Testis (tissue), 3 donors: ENCODE results near the gene CFAP221. TPM values are rescaled to one million over a fixed set of nuclear protein-coding genes. Genes with fewer than 3 reads are reported as not detected.

Source experiments
- DNase-seq: peaks from one replicate; pipeline ENCODE4 v3.0.0-alpha.2; 2019
- H3K27ac ChIP-seq, 2 donors: fragments of 200-600 bp; sonication (generic); one replicate each; pipeline ENCODE4 v1.5.1; 2019
- H3K27me3 ChIP-seq: fragments of 200-600 bp; sonication (generic); one replicate; pipeline ENCODE4 v1.5.1; 2019
- H3K36me3 ChIP-seq: fragments of 200-600 bp; sonication (generic); one replicate; pipeline ENCODE4 v1.5.1; 2017; ENCODE audit warnings: low read depth; ENCODE audit errors: missing control alignments
- H3K4me1 ChIP-seq: fragments of 200-600 bp; sonication (generic); one replicate; pipeline ENCODE4 v1.5.1; 2019
- H3K4me3 ChIP-seq, 2 donors: fragments of 200-600 bp; sonication (generic); one replicate each; pipeline ENCODE4 v1.5.1; 2017 to 2019
- H3K9me3 ChIP-seq: fragments of 200-600 bp; sonication (generic); one replicate; pipeline ENCODE4 v1.5.1; 2017
- CTCF ChIP-seq, 3 experiments: fragments of 450-650 bp in 2 of 3; fragments of 200-600 bp in 1 of 3; sonication (generic) in 1 of 3; IDR thresholded peaks; one replicate each; pipeline ENCODE4 v1.5.1; 2016 to 2019; ENCODE audit warnings: antibody characterized with exemption in 3 of 3, mild to moderate bottlenecking in 2 of 3, moderate library complexity in 1 of 3
- POLR2A ChIP-seq: fragments of 450-650 bp; IDR thresholded peaks from one replicate; pipeline ENCODE4 v1.6.1; 2017; ENCODE audit warnings: antibody characterized with exemption, mild to moderate bottlenecking, moderate library complexity
- WGBS, 2 donors: methylation state at CpG; one replicate each; pipeline ENCODE4 v1.1.5; 2018; 5-methylcytosine and 5-hydroxymethylcytosine counted together
- intact Hi-C: fragments of 100-400 bp; cut with DNase I; formaldehyde crosslinking; loops from one replicate; pipeline ENCODE4 v1.15.1; 2023; ENCODE audit warnings: low total_unique reads
- polyA plus RNA-seq: library from polyadenylated mRNA; stranded (reverse); fragments of 350-450 nt; fragmentation: Illumina TruSeq; extraction: RNeasy Lipid Tissue Mini Kit (QIAGEN cat#74804); gene quantifications from one replicate; pipeline ENCODE4 v1.2.3, GENCODE V29; 2014; ENCODE audit warnings: low read depth, low replicate concordance; ENCODE audit not compliant: insufficient read depth
- total RNA-seq, 2 donors: library from RNA; depleted of rRNA; stranded (reverse); fragments of >200 nt; gene quantifications; one replicate each; pipeline ENCODE4 v1.2.3, GENCODE V29; 2016

The CFAP221 gene
- total and polyA plus RNA-seq, 3 donors from 2014 or later: 28.2 to 91.2 (median 62.4) TPM

- Histone ChIP-seq H3K4me1 (no peaks in the 10 kb centered on the region), H3K27me3 (no peaks in the 10 kb centered on the region), H3K36me3 (no peaks in the 10 kb centered on the region), H3K4me3 (no peak overlapping the region), H3K27ac (no peak overlapping the region), H3K9me3 (no peaks in the 10 kb centered on the region)
- DNase-seq: no peak
- intact Hi-C loops: no loop called here
- TF ChIP-seq CTCF (IDR thresholded peaks at IDR 0.05) (no peak), POLR2A (no peak)
- WGBS, 2 donors: 59 to 63% methylated on average over 3 of the region's 3 CpGs
These were observed 41.8 kb downstream of the CFAP221 start for GRCh38 chr2:119586085-119586484.

DNA sequence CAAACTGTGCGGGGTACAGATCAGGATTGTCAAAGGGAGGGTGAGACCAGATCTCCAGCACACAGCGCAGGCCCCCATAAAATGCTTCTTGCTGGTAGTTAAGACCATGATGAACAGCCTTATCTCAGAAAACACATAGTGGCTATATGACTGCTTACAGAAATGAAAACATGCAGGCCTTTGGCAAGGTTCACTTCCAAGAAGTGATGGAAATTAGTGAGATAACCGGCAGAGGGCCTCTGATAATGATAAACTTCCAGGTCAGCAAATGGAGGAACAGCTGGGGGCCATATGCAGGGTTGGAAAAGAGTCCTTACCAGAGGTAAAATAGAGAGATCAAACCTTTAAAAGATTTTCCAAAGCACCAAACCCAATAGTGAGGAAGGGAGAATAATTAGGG lies 46.6 kb downstream of the CFAP221 start:
- intact Hi-C loops: no loop called here

GRCh38 chr2:119591523-119591922 lies 47.3 kb downstream of the CFAP221 start:
- intact Hi-C loops: no loop called here
- Histone ChIP-seq H3K4me3 (no peak overlapping the region), H3K9me3 (no peaks in the 10 kb centered on the region), H3K36me3 (no peaks in the 10 kb centered on the region), H3K27me3 (no peaks in the 10 kb centered on the region), H3K27ac (no peak overlapping the region), H3K4me1 (peaks cover 2% of the 10 kb centered on the region)
- DNase-seq: no peak
- no peak for TF ChIP-seq POLR2A
- no peak for TF ChIP-seq CTCF (IDR thresholded peaks at IDR 0.05)
- 90 to 95% methylated on average over 3 of the region's 3 CpGs for WGBS, 2 donors

More for the DNA sequence above, 46.6 kb downstream of the CFAP221 start:
- Histone ChIP-seq H3K4me1 (no peaks in the 10 kb centered on the region), H3K27ac (no peak overlapping the region), H3K4me3 (no peak overlapping the region), H3K27me3 (no peaks in the 10 kb centered on the region), H3K36me3 (no peaks in the 10 kb centered on the region), H3K9me3 (no peaks in the 10 kb centered on the region)
- TF ChIP-seq POLR2A: no peak
- no peak for TF ChIP-seq CTCF (IDR thresholded peaks at IDR 0.05)
- DNase-seq: no peak
- WGBS, 2 donors: 32 to 63% methylated on average over 2 to 3 of the region's 3 CpGs

- intact Hi-C loops: no loop called here
- no peaks in the 10 kb centered on the region for H3K27me3 ChIP-seq
- 69 to 71% methylated on average over 5 of the region's 5 CpGs for WGBS, 2 donors
These were observed 48.2 kb downstream of the CFAP221 start for GRCh38 chr2:119592436-119592835.

More at GRCh38 chr2:119592436-119592835, 48.2 kb downstream of the CFAP221 start:
- Histone ChIP-seq H3K27ac (no peak overlapping the region), H3K9me3 (no peaks in the 10 kb centered on the region), H3K4me1 (peaks cover 3% of the 10 kb centered on the region), H3K4me3 (no peak overlapping the region), H3K36me3 (no peaks in the 10 kb centered on the region)
- TF ChIP-seq POLR2A: no peak
- TF ChIP-seq CTCF (IDR thresholded peaks at IDR 0.05): no peak
- DNase-seq: no peak
